Endodermal cell (in vitro differentiated cells): ENCODE data around the gene VPS13D. TPM values are rescaled to one million over a fixed set of nuclear protein-coding genes. Genes with fewer than 3 reads are reported as not detected.

Source experiments
- DNase-seq: peaks from one replicate; pipeline ENCODE4 v3.0.0-alpha.2; 2017
- H3K27ac ChIP-seq: 2 replicates; pipeline ENCODE4 v1.5.1; 2013; ENCODE audit warnings: mild to moderate bottlenecking, low read depth, low read length, moderate library complexity
- H3K27me3 ChIP-seq: 2 replicates; pipeline ENCODE4 v1.6.1; 2013; ENCODE audit warnings: mild to moderate bottlenecking, low read length, moderate library complexity; ENCODE audit not compliant: insufficient read depth, control insufficient read depth, poor library complexity, severe bottlenecking
- H3K36me3 ChIP-seq: 2 replicates; pipeline ENCODE4 v1.7.0; 2013; ENCODE audit warnings: mild to moderate bottlenecking, low read length, moderate library complexity; ENCODE audit not compliant: control insufficient read depth, insufficient read depth
- H3K4me1 ChIP-seq: one replicate; pipeline ENCODE4 v1.7.0; 2013; ENCODE audit warnings: low read length; ENCODE audit not compliant: control insufficient read depth, insufficient read depth
- H3K4me3 ChIP-seq: 2 replicates; pipeline ENCODE4 v1.5.1; 2013; ENCODE audit warnings: mild to moderate bottlenecking, low read length, moderate library complexity
- H3K9ac ChIP-seq: 2 replicates; pipeline ENCODE4 v1.6.1; 2013; ENCODE audit warnings: mild to moderate bottlenecking, low read length, moderate library complexity; ENCODE audit not compliant: poor library complexity, severe bottlenecking; ENCODE audit errors: extremely low read depth
- H3K9me3 ChIP-seq: 2 replicates; pipeline ENCODE4 v1.6.1; 2013; ENCODE audit warnings: mild to moderate bottlenecking, low read length, moderate library complexity; ENCODE audit not compliant: control insufficient read depth
- H3K27ac Mint-ChIP-seq: 2 replicates; pipeline ENCODE4 v1.8.0; 2020; ENCODE audit warnings: mixed read lengths
- H3K27me3 Mint-ChIP-seq: 2 replicates; pipeline ENCODE4 v1.8.0; 2021; ENCODE audit warnings: mild to moderate bottlenecking, mixed read lengths; ENCODE audit not compliant: insufficient read depth
- H3K36me3 Mint-ChIP-seq: 2 replicates; pipeline ENCODE4 v1.8.0; 2020; ENCODE audit warnings: low read depth, mixed read lengths
- H3K4me1 Mint-ChIP-seq: 2 replicates; pipeline ENCODE4 v1.8.0; 2020; ENCODE audit warnings: mixed read lengths
- H3K4me3 Mint-ChIP-seq: 2 replicates; pipeline ENCODE4 v1.8.0; 2020; ENCODE audit warnings: mild to moderate bottlenecking, moderate library complexity, mixed read lengths
- H3K9me3 Mint-ChIP-seq: 2 replicates; pipeline ENCODE4 v1.8.0; 2020; ENCODE audit warnings: mild to moderate bottlenecking, mixed read lengths
- WGBS, 2 experiments: methylation state at CpG; one replicate each; pipeline versions ENCODE4 v1.1.5 to v1.1.7; 2013; ENCODE audit warnings: missing lambda C conversion rate in 2 of 2, mixed read lengths in 1 of 2; ENCODE audit not compliant: insufficient coverage in 1 of 2, insufficient read length in 1 of 2; 5-methylcytosine and 5-hydroxymethylcytosine counted together
- total RNA-seq, 2 donors: library from RNA; stranded (reverse); fragmentation: NEBNext Ultra II Directional in 1 of 2; extraction: Animal tissue kit (Norgen Biotek cat#: 25700) in 1 of 2; gene quantifications; 2 replicates in 1 of 2; 3 replicates in 1 of 2; pipeline ENCODE4 v1.2.1, GENCODE V29; 2021
- TF ChIP-seq, protein P1 (sequence below): fragments of 200-600 bp; sonication (generic); conservative IDR thresholded peaks from 2 replicates; pipeline ENCODE4 v1.5.0; 2021; ENCODE audit warnings: antibody characterized with exemption, mild to moderate bottlenecking

VPS13D gene
- total RNA-seq, 2 donors from 2014 or later, result 32.5 to 36.7 TPM

GRCh38 chr1:12208271-12208670 is 21.6 kb upstream of the VPS13D start:
- Mint-ChIP-seq H3K27ac (no peak overlapping the region), H3K36me3 (no peaks in the 10 kb centered on the region), H3K27me3 (peaks cover 2% of the 10 kb centered on the region), H3K9me3 (no peaks in the 10 kb centered on the region), H3K4me3 (no peak overlapping the region), H3K4me1 (no peaks in the 10 kb centered on the region)
- no peaks in the 10 kb centered on the region for H3K4me1 ChIP-seq
- WGBS, 2 experiments, result 84% methylated on average over 6 of the region's 6 CpGs; no CpG with 5 or more reads in 1 of the 2 experiments
- no peaks in the 10 kb centered on the region for H3K27me3 ChIP-seq
- H3K27ac ChIP-seq, result no peak overlapping the region
- no peaks in the 10 kb centered on the region for H3K9me3 ChIP-seq
- no peaks in the 10 kb centered on the region for H3K36me3 ChIP-seq
- TF ChIP-seq, protein P1, sequence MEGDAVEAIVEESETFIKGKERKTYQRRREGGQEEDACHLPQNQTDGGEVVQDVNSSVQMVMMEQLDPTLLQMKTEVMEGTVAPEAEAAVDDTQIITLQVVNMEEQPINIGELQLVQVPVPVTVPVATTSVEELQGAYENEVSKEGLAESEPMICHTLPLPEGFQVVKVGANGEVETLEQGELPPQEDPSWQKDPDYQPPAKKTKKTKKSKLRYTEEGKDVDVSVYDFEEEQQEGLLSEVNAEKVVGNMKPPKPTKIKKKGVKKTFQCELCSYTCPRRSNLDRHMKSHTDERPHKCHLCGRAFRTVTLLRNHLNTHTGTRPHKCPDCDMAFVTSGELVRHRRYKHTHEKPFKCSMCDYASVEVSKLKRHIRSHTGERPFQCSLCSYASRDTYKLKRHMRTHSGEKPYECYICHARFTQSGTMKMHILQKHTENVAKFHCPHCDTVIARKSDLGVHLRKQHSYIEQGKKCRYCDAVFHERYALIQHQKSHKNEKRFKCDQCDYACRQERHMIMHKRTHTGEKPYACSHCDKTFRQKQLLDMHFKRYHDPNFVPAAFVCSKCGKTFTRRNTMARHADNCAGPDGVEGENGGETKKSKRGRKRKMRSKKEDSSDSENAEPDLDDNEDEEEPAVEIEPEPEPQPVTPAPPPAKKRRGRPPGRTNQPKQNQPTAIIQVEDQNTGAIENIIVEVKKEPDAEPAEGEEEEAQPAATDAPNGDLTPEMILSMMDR, result no peak
- H3K9ac ChIP-seq, result no peak overlapping the region
- no peak overlapping the region for H3K4me3 ChIP-seq
- no peak for DNase-seq

DNA sequence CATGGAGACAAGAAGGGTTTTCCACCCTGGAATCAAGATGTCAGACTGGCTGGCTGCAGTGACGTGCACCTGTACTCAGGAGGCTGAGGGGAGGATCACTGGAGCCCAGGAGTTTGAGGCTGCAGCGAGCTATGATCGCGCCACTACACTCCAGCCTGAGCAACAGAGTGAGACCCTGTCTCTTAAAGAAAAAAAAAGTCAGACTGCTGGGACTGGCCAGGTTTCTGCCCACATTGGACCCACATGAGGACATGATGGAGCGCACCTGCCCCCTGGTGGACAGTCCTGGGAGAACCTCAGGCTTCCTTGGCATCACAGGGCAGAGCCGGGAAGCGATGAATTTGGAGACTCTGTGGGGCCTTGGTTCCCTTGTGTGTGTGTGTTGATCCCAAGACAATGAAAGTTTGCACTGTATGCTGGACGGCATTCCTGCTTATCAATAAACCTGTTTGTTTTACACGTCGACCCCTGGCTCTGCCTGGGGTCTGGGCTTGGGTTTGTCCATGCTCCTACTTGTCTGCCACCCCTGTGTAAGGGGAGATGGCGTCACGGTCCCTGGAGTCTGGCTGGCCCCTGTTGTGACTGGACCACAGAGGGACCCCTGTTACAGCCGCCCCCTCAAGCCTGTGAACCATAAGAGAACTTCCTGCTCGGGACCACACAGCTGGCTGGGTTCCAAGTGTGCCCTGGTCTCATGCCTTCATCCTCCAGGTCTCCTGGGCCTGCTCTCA is 20.9 kb upstream of the VPS13D start:
- no peak overlapping the region for H3K9ac ChIP-seq
- Mint-ChIP-seq H3K4me3 (no peak overlapping the region), H3K9me3 (no peaks in the 10 kb centered on the region), H3K27ac (no peak overlapping the region), H3K27me3 (peaks cover 2% of the 10 kb centered on the region), H3K4me1 (no peaks in the 10 kb centered on the region), H3K36me3 (no peaks in the 10 kb centered on the region)
- H3K36me3 ChIP-seq, result no peaks in the 10 kb centered on the region
- no peaks in the 10 kb centered on the region for H3K9me3 ChIP-seq
- H3K27me3 ChIP-seq, result no peaks in the 10 kb centered on the region
- WGBS, 2 experiments, result 38 to 46% methylated on average over 12 to 14 of the region's 14 CpGs
- H3K4me1 ChIP-seq, result no peaks in the 10 kb centered on the region
- TF ChIP-seq, protein P1, result peak; percentile 97
- H3K4me3 ChIP-seq, result no peak overlapping the region
- H3K27ac ChIP-seq, result no peak overlapping the region
- peak; percentile 98 for DNase-seq

- H3K9me3 ChIP-seq, result no peaks in the 10 kb centered on the region
- 66 to 74% methylated on average over 3 of the region's 3 CpGs for WGBS, 2 experiments
- TF ChIP-seq, protein P1, result no peak
Observed at GRCh38 chr1:12209495-12209832, 20.4 kb upstream of the VPS13D start.

More at GRCh38 chr1:12209495-12209832, 20.4 kb upstream of the VPS13D start:
- Mint-ChIP-seq H3K27ac (no peak overlapping the region), H3K27me3 (peaks cover 2% of the 10 kb centered on the region), H3K4me1 (no peaks in the 10 kb centered on the region), H3K9me3 (no peaks in the 10 kb centered on the region), H3K4me3 (no peak overlapping the region), H3K36me3 (no peaks in the 10 kb centered on the region)
- no peak for DNase-seq
- Histone ChIP-seq H3K36me3 (no peaks in the 10 kb centered on the region), H3K27me3 (no peaks in the 10 kb centered on the region), H3K27ac (no peak overlapping the region), H3K9ac (no peak overlapping the region), H3K4me1 (no peaks in the 10 kb centered on the region), H3K4me3 (no peak overlapping the region)
